PC-9 (cell line): ENCODE measurements around the gene DDAH2.

Source experiments
- CTCF ChIP-seq: fragments of 200-600 bp; sonication (generic); conservative IDR thresholded peaks from 2 replicates; pipeline ENCODE4 v1.6.1; 2017; ENCODE audit warnings: mixed run types, antibody characterized with exemption, mild to moderate bottlenecking, moderate library complexity
- EZH2 ChIP-seq: fragments of 200-600 bp; sonication (generic); IDR thresholded peaks from 2 replicates; pipeline ENCODE4 v1.8.0; 2017; ENCODE audit warnings: antibody characterized with exemption, low read depth

GRCh38 chr6:31723980-31724691 lies 5.0 kb downstream of the DDAH2 start:
- TF ChIP-seq CTCF: no peak
- no peak for TF ChIP-seq EZH2
